Small intestine (tissue), 7 donors: Measurements from ENCODE around the gene MOV10L1. TPM values are rescaled to one million over a fixed set of nuclear protein-coding genes. Genes with fewer than 3 reads are reported as not detected.

ENCODE experiments used
- DNase-seq, 2 donors: peaks; one replicate each; pipeline versions ENCODE4 v3.0.0 to v3.0.0-alpha.2; 2013
- FAIRE-seq: peaks from 2 replicates; lab custom pipeline; 2012; peaks lifted over from hg19 to GRCh38; lab: Jason Lieb, UNC
- H3K27ac ChIP-seq, 3 donors: one replicate each; pipeline ENCODE4 v1.5.1; 2013; ENCODE audit warnings: low read length in 2 of 3, mild to moderate bottlenecking in 2 of 3, control low read depth in 1 of 3, inconsistent platforms in 1 of 3, low read depth in 1 of 3, moderate library complexity in 1 of 3
- H3K27me3 ChIP-seq, 3 donors: one replicate each; pipeline ENCODE4 v1.6.1; 2013; ENCODE audit warnings: low read length in 3 of 3, inconsistent platforms in 1 of 3; ENCODE audit not compliant: control insufficient read depth in 3 of 3, insufficient read depth in 3 of 3
- H3K36me3 ChIP-seq, 3 donors: one replicate each; pipeline ENCODE4 v1.6.1; 2013; ENCODE audit warnings: low read length in 3 of 3, inconsistent platforms in 1 of 3, low read depth in 1 of 3, mild to moderate bottlenecking in 1 of 3, moderate library complexity in 1 of 3; ENCODE audit not compliant: control insufficient read depth in 3 of 3, insufficient read depth in 2 of 3
- H3K4me1 ChIP-seq, 3 donors: one replicate each; pipeline ENCODE4 v1.6.1; 2013; ENCODE audit warnings: low read length in 2 of 3, inconsistent platforms in 1 of 3, low read depth in 1 of 3, mild to moderate bottlenecking in 1 of 3, moderate library complexity in 1 of 3; ENCODE audit not compliant: control insufficient read depth in 3 of 3, insufficient read depth in 2 of 3
- H3K4me3 ChIP-seq, 3 donors: one replicate each; pipeline ENCODE4 v1.5.1; 2013; ENCODE audit warnings: low read length in 3 of 3, control low read depth in 1 of 3, inconsistent platforms in 1 of 3, low read depth in 1 of 3, mild to moderate bottlenecking in 1 of 3, moderate library complexity in 1 of 3
- H3K9me3 ChIP-seq, 2 donors: one replicate each; pipeline ENCODE4 v1.6.1; 2013; ENCODE audit warnings: low read depth in 1 of 2, low read length in 1 of 2; ENCODE audit not compliant: control insufficient read depth in 2 of 2, insufficient read depth in 1 of 2
- WGBS, 3 donors: extraction: QIAGEN DNeasy Blood & Tissue Kit; methylation state at CpG; one replicate each; pipeline ENCODE4 v1.1.7; 2013; 5-methylcytosine and 5-hydroxymethylcytosine counted together
- polyA plus RNA-seq, 4 donors: library from polyadenylated mRNA; stranded (reverse) in 3 of 4; unstranded in 1 of 4; fragments of 200-250 nt in 3 of 4; fragments of 120-200 nt in 1 of 4; gene quantifications; one replicate each; pipeline versions ENCODE4 v1.2.1 to v1.2.3, GENCODE V29; 2013
- donor health status: healthy with polysubstance abuse.
- donor health status: control.
- donor health status: control.
- donor health status: Bipolar disorder and iron deficiency.
- donor health status: healthy.

The MOV10L1 gene
- polyA plus RNA-seq, 4 donors = 0.19 to 2.1 TPM; not detected in 2

GRCh38 chr22:50177537-50178470 is 88.0 kb downstream of the MOV10L1 start:
- no peaks in the 10 kb centered on the region for H3K36me3 ChIP-seq
- H3K4me1 ChIP-seq = no peaks in the 10 kb centered on the region
- no peak overlapping the region for H3K27ac ChIP-seq
- DNase-seq = no peak
- FAIRE-seq = no peak
- no peak overlapping the region for H3K4me3 ChIP-seq
- no peaks in the 10 kb centered on the region for H3K27me3 ChIP-seq
- no peaks in the 10 kb centered on the region for H3K9me3 ChIP-seq
- WGBS, 3 donors = 72 to 89% (median 80%) methylated on average over 62 to 98 of the region's 98 CpGs

GRCh38 chr22:50178471-50178864 is 88.7 kb downstream of the MOV10L1 start:
- DNase-seq (no peak), FAIRE-seq (no peak)
- H3K27ac ChIP-seq = no peak overlapping the region
- no peak overlapping the region for H3K4me3 ChIP-seq
- no peaks in the 10 kb centered on the region for H3K4me1 ChIP-seq
- no peaks in the 10 kb centered on the region for H3K27me3 ChIP-seq
- WGBS, 3 donors = 61 to 74% (median 65%) methylated on average over 21 to 22 of the region's 22 CpGs
- H3K36me3 ChIP-seq = no peaks in the 10 kb centered on the region
- no peaks in the 10 kb centered on the region for H3K9me3 ChIP-seq

GRCh38 chr22:50178871-50179869 is 89.4 kb downstream of the MOV10L1 start:
- Histone ChIP-seq H3K27ac (no peak overlapping the region), H3K9me3 (no peaks in the 10 kb centered on the region), H3K4me3 (no peak overlapping the region), H3K36me3 (no peaks in the 10 kb centered on the region), H3K4me1 (peaks cover 0 to 3% (median 0%) of the 10 kb centered on the region in 3 donors), H3K27me3 (no peaks in the 10 kb centered on the region)
- FAIRE-seq = no peak
- no peak for DNase-seq
- 75 to 81% (median 79%) methylated on average over 55 to 64 of the region's 64 CpGs for WGBS, 3 donors

GRCh38 chr22:50179937-50180726 is 90.3 kb downstream of the MOV10L1 start:
- 24 to 63% (median 39%) methylated on average over 39 of the region's 39 CpGs for WGBS, 3 donors
- DNase-seq (no peak), FAIRE-seq (no peak)
- peaks cover 0 to 9% (median 0%) of the 10 kb centered on the region in 3 donors for H3K4me1 ChIP-seq
- H3K27me3 ChIP-seq = peaks cover 0 to 3% (median 0%) of the 10 kb centered on the region in 3 donors
- H3K36me3 ChIP-seq = no peaks in the 10 kb centered on the region
- H3K9me3 ChIP-seq = no peaks in the 10 kb centered on the region
- no peak overlapping the region for H3K4me3 ChIP-seq
- H3K27ac ChIP-seq = no peak overlapping the region

GRCh38 chr22:50180727-50181521 is 91.1 kb downstream of the MOV10L1 start:
- H3K27ac ChIP-seq = no peak overlapping the region
- DNase-seq (no peak), FAIRE-seq (no peak)
- no peaks in the 10 kb centered on the region for H3K36me3 ChIP-seq
- H3K4me3 ChIP-seq = no peak overlapping the region
- H3K9me3 ChIP-seq = no peaks in the 10 kb centered on the region
- peaks cover 0 to 3% (median 0%) of the 10 kb centered on the region in 3 donors for H3K27me3 ChIP-seq
- 88 to 92% (median 90%) methylated on average over 27 of the region's 27 CpGs for WGBS, 3 donors
- peaks cover 0 to 13% (median 0%) of the 10 kb centered on the region in 3 donors for H3K4me1 ChIP-seq

- Histone ChIP-seq H3K4me3 (no peak overlapping the region), H3K4me1 (peaks cover 0 to 22% (median 0%) of the 10 kb centered on the region in 3 donors), H3K9me3 (no peaks in the 10 kb centered on the region), H3K27ac (no peak overlapping the region), H3K36me3 (no peaks in the 10 kb centered on the region), H3K27me3 (peaks cover 0 to 3% (median 0%) of the 10 kb centered on the region in 3 donors)
- WGBS, 3 donors = 75 to 79% (median 75%) methylated on average over 27 to 31 of the region's 31 CpGs
- DNase-seq (no peak), FAIRE-seq (no peak)
Measured at GRCh38 chr22:50182176-50183081, 92.6 kb downstream of the MOV10L1 start.
